Measurements from ENCODE around the gene S100A4. TPM values are rescaled to one million over a fixed set of nuclear protein-coding genes. Genes with fewer than 3 reads are reported as not detected.

Gene S100A4
- total and polyA plus RNA-seq, 2 experiments from 2014 or later = 14.2 to 36.0 TPM

GRCh38 chr1:153563991-153564390 is 18.4 kb upstream of the S100A4 start (continued):
- TF ChIP-seq EZH2 (IDR thresholded peaks at IDR 0.05; ENCODE audit: low read depth, unreplicated experiment) (no peak), POLR2AphosphoS5 (IDR thresholded peaks at IDR 0.05; ENCODE audit: low read depth) (no peak), REST (IDR thresholded peaks at IDR 0.05; ENCODE audit: unreplicated experiment) (no peak), ZNF331 (CRISPR knock-in tag; IDR thresholded peaks at IDR 0.05; ENCODE audit: low read depth) (no peak), ETS1 (IDR thresholded peaks at IDR 0.05) (no peak), CREB1 (CRISPR knock-in tag; IDR thresholded peaks at IDR 0.05; ENCODE audit: low read depth) (no peak), EZH2phosphoT487 (IDR thresholded peaks at IDR 0.05; ENCODE audit: unreplicated experiment) (no peak)

- Mint-ChIP-seq H3K27me3 (ENCODE audit: insufficient read depth, low read depth, poor library complexity) (peaks cover 15% of the 10 kb centered on the region), H3K36me3 (ENCODE audit: low read depth) (no peaks in the 10 kb centered on the region), H3K9me3 (no peaks in the 10 kb centered on the region), H3K27ac (no peak overlapping the region; the same call in 1 of the 2 replicates), H3K4me1 (peaks cover 30% of the 10 kb centered on the region), H3K4me3 (no peak overlapping the region)
- Histone ChIP-seq H3K9me2 (ENCODE audit: insufficient read depth) (no peaks in the 10 kb centered on the region), H4K20me1 (replicated peaks; ENCODE audit: insufficient read depth) (no peaks in the 10 kb centered on the region), H3K4me1 (ENCODE audit: insufficient read depth) (peaks cover 18% of the 10 kb centered on the region), H2AFZ (no peak overlapping the region), H3K27me3 (ENCODE audit: insufficient read depth) (no peaks in the 10 kb centered on the region), H3K36me3 (ENCODE audit: insufficient read depth) (no peaks in the 10 kb centered on the region), H3K27ac (ENCODE audit: low read depth) (no peak overlapping the region), H3K4me3 (no peak overlapping the region), H3F3A (replicated peaks; ENCODE audit: low read depth) (peaks cover 6% of the 10 kb centered on the region; the same call in 1 of the 2 replicates), H3K4me2 (no peak overlapping the region), H3K79me2 (replicated peaks; ENCODE audit: insufficient read depth) (no peaks in the 10 kb centered on the region)
- ATAC-seq (no peak), DNase-seq (ENCODE audit: low spot score) (no peak)
- TF ChIP-seq POLR2AphosphoS5 (IDR thresholded peaks at IDR 0.05; ENCODE audit: low read depth) (no peak), REST (IDR thresholded peaks at IDR 0.05; ENCODE audit: unreplicated experiment) (no peak), EZH2 (IDR thresholded peaks at IDR 0.05; ENCODE audit: low read depth, unreplicated experiment) (no peak), ZNF331 (CRISPR knock-in tag; IDR thresholded peaks at IDR 0.05; ENCODE audit: low read depth) (no peak), ZNF114 (CRISPR knock-in tag; IDR thresholded peaks at IDR 0.05) (no peak), NANOG (IDR thresholded peaks at IDR 0.05; ENCODE audit: borderline replicate concordance) (no peak), STAT1 (IDR thresholded peaks at IDR 0.05; ENCODE audit: unreplicated experiment) (no peak), CTCF (conservative IDR thresholded peaks at IDR 0.05; ENCODE audit: low read depth in 2 of 2) (no peak)
These were observed 17.9 kb upstream of the S100A4 start for GRCh38 chr1:153563483-153563901.

All from GM23338 (cell line).